ENCODE measurements around the gene FOXC1.

Gene FOXC1

DNA sequence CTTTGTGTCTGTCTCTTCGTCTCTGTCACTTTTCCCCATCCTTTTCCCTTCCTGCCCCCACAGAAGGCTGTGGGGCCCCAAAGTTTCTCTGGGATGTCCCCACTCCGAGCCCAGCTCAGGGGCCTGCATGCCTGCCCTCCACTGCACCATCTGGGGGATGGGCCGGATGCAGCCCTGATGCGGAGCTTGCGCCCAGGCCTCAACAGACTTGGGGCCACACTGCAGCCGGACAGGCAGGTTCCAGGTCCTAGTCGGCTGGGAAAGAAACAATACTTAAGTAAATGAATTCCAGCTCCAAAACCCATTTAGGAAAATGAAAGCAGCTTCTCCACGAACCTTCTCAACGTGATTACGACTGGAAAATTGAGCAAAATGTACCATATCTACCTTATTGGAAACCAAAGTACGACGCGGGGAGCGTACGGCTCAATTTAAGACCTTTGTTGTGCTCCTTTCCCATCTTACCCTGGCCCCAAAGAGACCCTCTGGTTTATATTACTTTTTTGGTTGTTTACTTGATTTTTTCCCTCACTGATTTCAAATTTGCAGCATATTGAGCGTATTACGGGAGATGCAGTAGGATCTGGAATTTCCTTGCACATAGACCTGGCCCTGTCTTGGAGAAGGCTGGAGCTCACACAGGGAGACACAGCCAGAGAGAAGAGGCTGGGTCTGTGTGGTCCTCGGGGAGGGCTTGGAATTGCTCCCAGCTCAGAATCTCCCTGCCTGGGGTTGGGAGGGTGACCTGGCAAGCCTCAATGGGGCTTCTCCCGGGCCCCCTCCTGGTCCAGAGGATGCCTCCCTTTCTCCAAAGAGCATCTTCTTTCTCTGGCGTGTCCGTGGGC lies 8.0 kb downstream of the FOXC1 start:
- no peak overlapping the region for H3K4me3 Mint-ChIP-seq
- H3K9me3 Mint-ChIP-seq = no peaks in the 10 kb centered on the region
- H3K27ac Mint-ChIP-seq = no peak overlapping the region
- H3K4me1 Mint-ChIP-seq (ENCODE audit: low read depth) = peaks cover 4% of the 10 kb centered on the region
- peaks cover 69% of the 10 kb centered on the region for H3K27me3 Mint-ChIP-seq (ENCODE audit: low read depth)
- no peaks in the 10 kb centered on the region for H3K36me3 Mint-ChIP-seq (ENCODE audit: low read depth)

DNA sequence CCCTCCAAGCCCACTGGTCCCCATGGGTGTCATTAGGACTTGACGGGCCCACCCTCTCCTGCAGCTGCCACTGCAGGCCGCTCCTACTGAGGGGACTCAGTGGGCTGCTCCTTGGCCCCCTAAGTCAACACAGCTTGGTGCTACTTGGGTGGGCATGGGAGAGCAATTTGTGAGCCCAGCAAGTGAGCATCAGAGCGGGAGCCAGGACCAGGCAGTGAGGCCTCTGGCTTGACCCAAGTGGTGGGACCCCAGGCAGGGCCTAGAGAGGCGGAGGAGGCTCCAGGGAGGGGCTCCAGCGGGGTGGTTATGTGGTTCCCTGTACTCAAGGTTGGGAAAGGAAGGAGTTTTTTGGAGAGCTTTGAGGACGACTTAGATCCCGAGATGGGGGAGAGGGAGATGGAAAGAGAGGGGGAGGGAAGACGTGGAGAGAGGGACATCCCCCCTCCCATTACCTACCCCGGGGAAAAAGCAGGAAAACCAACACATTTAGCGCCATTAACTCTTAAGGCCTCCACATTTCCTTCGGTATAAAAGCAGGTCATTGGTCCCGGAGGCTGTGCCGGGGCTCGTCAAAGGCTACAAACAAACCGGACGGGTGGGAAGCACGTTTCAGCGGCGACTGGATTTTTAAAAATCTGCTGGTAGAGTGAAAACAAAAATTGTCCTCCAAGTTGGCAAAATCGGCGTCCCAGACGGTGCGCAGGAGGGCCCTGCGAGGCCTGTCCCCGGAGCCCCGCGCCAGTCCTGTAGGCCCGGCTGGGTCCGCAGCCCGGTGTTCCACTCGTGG lies 8.8 kb downstream of the FOXC1 start:
- H3K9me3 Mint-ChIP-seq = no peaks in the 10 kb centered on the region

DNA sequence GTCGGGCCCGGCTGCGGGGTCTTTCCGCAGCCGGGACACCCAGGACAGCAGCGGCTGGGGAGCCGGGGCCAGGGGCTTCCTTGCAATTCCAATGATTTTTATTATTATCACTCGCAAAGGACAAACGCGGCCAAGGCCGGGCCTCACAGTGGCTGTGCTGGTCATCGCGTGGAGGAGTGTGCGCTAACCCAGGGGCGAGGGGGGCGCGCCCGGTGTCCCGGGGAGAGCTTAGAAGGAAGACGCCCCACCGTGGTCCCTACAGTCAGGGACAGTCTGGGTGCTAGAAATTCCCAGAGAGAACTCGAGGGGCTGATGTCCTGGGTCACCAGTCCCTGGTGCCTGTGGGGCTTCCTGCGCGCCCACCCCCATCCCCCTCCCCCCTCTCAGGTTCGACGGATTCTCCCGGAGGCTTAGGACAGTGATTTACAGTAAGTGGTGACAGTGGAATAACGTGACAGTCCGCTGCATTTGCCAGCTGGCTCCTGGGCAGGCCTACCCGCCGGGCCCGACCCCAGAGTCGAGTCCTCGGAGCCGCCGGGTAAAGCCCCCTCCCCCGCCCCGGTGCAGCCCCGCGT lies 9.5 kb downstream of the FOXC1 start:
- H3K4me3 Mint-ChIP-seq = no peak overlapping the region
- no peaks in the 10 kb centered on the region for H3K9me3 Mint-ChIP-seq
- H3K36me3 Mint-ChIP-seq (ENCODE audit: low read depth) = no peaks in the 10 kb centered on the region
- no peaks in the 10 kb centered on the region for H3K4me1 Mint-ChIP-seq (ENCODE audit: low read depth)
- peaks cover 69% of the 10 kb centered on the region for H3K27me3 Mint-ChIP-seq (ENCODE audit: low read depth)
- H3K27ac Mint-ChIP-seq = no peak overlapping the region

More for the DNA sequence above, 8.8 kb downstream of the FOXC1 start:
- Mint-ChIP-seq H3K27me3 (ENCODE audit: low read depth) (peaks cover 69% of the 10 kb centered on the region), H3K4me3 (no peak overlapping the region), H3K36me3 (ENCODE audit: low read depth) (no peaks in the 10 kb centered on the region), H3K4me1 (ENCODE audit: low read depth) (no peaks in the 10 kb centered on the region), H3K27ac (no peak overlapping the region)

DNA sequence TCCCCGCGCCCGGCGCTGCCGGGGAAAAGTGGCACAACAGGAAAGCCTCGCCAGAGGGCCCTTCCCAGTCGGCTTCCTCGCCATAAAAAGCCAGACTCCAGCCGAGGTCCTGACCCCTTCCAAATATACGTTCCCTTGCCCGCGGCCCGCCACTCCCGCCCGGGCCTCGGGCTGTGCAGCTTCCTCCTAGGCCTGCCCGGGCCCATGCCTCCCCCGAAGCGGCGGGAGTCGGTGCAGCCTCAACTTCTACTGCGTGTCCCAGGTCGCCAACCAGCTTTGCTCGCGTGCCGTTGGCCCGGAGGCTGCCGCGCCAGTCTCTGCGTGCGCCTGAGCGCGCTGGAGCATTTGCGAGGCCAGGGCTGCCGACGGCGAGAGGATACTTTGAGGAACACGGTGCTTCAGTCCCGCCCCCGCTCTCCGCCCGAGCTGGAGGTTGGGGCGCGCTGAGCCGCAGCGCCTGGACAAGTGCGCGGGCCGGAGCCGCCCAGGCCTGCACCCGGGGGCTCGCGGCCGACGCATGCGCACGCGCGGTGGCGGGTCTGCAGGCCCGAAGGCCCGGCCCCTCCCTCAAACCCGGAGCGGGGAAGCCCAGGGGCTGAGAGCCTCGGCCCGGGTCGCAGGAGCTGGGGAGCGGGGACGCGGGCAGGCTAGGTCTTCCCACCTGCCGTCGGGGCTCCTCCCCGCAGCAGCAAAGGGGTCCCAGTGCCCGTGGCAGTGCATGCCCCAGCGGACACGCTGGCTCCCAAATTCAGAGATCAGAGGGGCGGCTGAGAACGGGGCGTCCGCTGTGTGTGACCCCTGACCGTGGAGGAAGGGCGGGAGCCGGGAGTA lies 10.2 kb downstream of the FOXC1 start:
- Mint-ChIP-seq H3K36me3 (ENCODE audit: low read depth) (no peaks in the 10 kb centered on the region), H3K27ac (no peak overlapping the region), H3K9me3 (no peaks in the 10 kb centered on the region), H3K27me3 (ENCODE audit: low read depth) (peaks cover 70% of the 10 kb centered on the region), H3K4me1 (ENCODE audit: low read depth) (no peaks in the 10 kb centered on the region), H3K4me3 (no peak overlapping the region)

DNA sequence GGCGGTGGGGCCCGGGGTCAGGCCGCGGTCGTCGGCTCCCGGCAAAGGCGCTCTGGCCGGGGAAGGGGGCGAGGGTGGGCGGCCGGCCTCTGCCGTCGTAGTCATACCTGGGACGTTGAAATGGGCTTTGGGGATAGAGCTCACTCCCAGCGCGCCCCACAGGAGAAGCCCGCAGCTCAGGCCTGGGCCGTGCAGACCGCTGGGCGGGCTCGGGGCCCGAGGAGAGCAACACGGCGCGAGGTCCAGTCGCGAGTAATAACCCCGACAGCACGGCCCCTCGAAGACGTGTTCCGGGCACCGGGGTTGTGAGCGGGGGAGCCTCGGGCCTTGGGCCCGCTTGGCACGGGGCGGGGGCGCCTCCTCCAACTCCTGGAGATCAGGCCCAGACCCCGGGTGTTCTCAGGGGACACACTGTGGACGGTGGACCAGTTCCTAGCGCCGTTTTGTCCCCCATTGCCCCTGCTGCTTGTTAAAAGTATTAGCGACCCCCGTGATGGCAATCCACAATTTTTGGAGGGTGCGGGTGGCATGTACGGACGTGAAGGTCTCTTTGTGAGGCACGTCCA lies 10.9 kb downstream of the FOXC1 start:
- H3K27me3 Mint-ChIP-seq (ENCODE audit: low read depth) = peaks cover 73% of the 10 kb centered on the region
- H3K27ac Mint-ChIP-seq = no peak overlapping the region
- peaks cover 6% of the 10 kb centered on the region for H3K4me1 Mint-ChIP-seq (ENCODE audit: low read depth)
- no peak overlapping the region for H3K4me3 Mint-ChIP-seq
- no peaks in the 10 kb centered on the region for H3K9me3 Mint-ChIP-seq
- peaks cover 3% of the 10 kb centered on the region for H3K36me3 Mint-ChIP-seq (ENCODE audit: low read depth)

DNA sequence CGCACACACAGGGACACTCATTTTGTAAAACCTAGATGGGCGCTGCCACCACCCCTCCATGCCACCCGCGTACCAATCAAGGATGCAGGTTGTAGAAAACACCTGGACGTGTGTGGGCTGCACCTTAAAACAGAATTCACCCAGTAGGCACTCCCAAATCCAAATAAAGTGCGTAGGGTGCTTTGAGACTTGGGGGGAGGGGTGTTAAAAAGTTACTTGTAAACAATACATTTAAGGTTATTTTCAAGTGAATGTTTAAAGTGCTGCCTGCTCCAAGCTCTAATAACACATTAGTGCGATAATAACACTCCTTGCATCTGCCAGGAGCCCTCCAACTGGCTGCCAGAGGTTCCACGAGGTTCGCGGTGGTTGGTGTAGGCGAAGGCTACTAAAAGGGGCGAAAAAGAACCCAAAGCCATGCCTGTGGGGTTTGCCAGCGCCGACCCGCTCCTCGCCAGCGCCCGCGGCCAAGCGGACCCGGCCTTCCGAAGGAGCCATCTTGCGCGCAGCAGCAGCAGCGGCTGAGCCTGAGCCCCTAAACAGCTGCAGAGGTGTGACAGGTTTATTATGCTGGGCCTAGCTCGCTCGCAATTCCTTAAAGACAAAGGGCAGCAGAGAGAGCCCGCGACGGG lies 11.5 kb downstream of the FOXC1 start:
- Mint-ChIP-seq H3K4me1 (ENCODE audit: low read depth) (peaks cover 9% of the 10 kb centered on the region), H3K36me3 (ENCODE audit: low read depth) (peaks cover 3% of the 10 kb centered on the region), H3K27ac (no peak overlapping the region), H3K4me3 (no peak overlapping the region), H3K27me3 (ENCODE audit: low read depth) (peaks cover 73% of the 10 kb centered on the region), H3K9me3 (no peaks in the 10 kb centered on the region)

DNA sequence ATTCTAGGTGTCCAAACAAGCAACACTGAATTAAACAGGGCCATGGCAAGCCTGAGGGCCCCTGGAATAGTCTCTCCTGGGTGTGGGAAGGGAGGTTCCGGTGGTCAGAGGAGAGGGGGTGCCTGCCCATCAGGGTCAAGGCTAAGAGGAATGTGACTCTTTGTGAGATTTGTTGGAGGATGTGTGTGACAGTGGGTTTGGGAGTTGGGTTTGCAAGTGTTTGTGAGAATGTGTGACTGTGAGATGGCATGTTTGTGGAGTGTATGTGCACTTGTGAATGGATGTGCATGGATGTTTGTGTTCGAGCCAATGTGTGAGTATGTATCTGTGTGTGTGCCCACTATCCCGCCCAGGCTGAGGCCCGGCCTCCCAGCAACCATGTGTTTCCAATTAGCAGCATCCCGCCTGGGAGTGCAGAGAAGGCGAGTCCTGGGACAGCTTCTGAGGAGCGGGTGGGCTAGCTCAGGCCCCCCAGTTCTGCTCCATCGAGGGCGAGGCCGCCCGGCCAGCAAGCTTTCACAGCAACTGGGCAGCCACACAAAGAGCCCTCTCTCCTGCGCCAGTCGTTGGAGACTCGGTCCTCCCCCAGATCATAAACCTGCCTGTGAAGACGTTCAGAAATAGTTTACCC lies 12.6 kb downstream of the FOXC1 start:
- H3K27me3 Mint-ChIP-seq (ENCODE audit: low read depth) = peaks cover 74% of the 10 kb centered on the region
- peaks cover 12% of the 10 kb centered on the region for H3K4me1 Mint-ChIP-seq (ENCODE audit: low read depth)
- H3K4me3 Mint-ChIP-seq = no peak overlapping the region
- no peak overlapping the region for H3K27ac Mint-ChIP-seq
- H3K36me3 Mint-ChIP-seq (ENCODE audit: low read depth) = peaks cover 3% of the 10 kb centered on the region
- H3K9me3 Mint-ChIP-seq = no peaks in the 10 kb centered on the region

DNA sequence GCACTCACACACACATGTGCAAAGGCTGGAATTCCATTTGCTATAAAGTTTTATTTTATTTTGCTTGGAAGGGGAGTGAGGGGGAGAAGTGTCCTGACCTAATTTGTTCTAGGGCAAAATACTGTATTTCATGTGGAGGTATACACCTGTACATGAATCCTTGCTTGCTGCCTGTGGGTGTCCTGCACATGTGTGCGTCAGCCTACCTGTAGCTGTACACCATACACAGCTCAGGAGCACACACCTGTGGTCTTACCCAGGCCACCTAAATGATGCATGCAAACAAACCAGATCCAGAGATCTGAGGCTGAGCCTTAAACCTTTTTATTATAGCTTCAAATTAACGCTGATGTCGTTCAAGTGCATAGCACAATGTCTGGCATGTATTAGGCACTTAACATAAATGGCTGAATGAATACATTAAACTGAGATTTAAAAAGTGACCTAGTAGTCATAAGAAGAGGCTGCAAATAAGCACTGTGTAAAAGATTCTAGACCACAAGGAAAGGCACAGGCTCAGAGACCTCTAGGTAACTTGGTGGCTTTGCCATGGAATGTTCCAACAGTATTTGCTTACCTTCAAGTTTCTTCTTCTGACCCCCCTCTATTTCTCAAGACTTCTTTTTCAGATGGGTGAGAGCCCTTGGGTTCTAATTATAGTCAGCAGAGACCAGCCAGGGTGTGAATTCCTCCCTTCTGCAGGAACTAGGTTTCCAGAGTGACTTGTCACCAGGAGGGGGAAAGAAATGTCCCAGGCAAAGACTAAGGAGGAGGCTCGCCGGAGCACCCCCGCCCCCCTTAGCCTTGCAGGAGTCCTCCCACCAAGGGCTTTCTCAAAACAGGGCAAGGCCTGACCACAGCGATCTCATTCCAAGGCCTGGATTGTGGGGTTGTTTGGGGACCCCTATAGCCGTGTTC lies 13.4 kb downstream of the FOXC1 start:
- peaks cover 3% of the 10 kb centered on the region for H3K36me3 Mint-ChIP-seq (ENCODE audit: low read depth)
- H3K27ac Mint-ChIP-seq = no peak overlapping the region
- no peaks in the 10 kb centered on the region for H3K9me3 Mint-ChIP-seq
- H3K4me1 Mint-ChIP-seq (ENCODE audit: low read depth) = peaks cover 12% of the 10 kb centered on the region
- peaks cover 74% of the 10 kb centered on the region for H3K27me3 Mint-ChIP-seq (ENCODE audit: low read depth)
- peak overlapping the region; percentile 31 for H3K4me3 Mint-ChIP-seq

DNA sequence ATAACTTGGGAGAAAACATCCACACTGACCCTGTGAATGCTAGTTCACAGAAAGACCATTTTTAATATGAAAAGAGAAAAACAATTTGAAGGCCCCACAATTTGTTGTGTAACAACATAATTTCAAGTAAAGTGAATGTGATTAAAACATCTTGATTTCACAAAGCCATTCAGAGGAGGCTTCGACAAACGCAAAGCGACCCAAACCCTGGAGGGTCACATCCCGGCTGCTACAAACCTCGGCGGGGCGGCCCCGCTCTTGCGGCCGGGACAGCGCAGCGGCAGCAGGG lies 14.0 kb downstream of the FOXC1 start:
- no peaks in the 10 kb centered on the region for H3K9me3 Mint-ChIP-seq
- peaks cover 12% of the 10 kb centered on the region for H3K4me1 Mint-ChIP-seq (ENCODE audit: low read depth)
- H3K36me3 Mint-ChIP-seq (ENCODE audit: low read depth) = peaks cover 3% of the 10 kb centered on the region
- no peak overlapping the region for H3K27ac Mint-ChIP-seq
- peak overlapping the region; percentile 31 for H3K4me3 Mint-ChIP-seq
- H3K27me3 Mint-ChIP-seq (ENCODE audit: low read depth) = peaks cover 74% of the 10 kb centered on the region

DNA sequence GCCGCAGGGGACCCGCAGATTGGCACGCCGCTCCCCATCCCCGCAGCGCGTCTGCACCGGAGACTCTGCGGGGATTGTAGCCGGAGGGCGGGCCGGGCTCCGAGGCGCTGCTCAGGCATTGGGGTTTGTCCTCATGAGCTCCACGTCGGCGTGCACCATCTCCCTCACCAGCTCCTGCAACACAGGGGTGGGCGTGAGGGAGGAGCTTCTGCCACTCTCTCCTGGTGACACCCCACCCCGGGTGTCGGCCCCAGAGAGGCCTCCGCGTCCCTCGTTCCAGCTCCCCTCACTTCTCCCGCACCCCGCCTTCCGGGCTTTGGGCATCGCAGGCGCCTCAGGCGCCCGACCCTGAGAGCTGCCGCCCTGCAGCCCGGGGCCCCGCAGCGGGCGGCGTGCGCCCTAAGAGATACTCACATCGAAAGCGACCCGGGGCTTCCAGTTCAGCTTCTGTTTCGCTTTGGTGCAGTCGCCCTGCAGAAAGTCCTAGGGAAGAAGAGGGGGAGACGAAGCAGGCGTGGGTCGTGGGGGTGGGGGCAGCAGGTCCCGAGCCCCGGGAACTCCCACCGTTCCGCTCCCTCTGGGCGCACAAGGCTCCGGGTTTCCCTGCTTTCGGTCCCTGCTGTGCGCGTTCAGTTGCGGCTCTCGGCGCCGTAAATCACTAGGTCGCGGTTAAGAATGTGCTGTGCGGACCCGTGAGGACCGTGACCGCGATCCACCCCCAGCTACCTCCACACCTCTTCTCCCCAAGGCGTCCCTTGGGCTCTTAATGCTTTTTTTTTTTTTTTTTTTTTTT lies 14.5 kb downstream of the FOXC1 start:
- peak overlapping the region; percentile 28 for H3K4me3 Mint-ChIP-seq
- peaks cover 79% of the 10 kb centered on the region for H3K27me3 Mint-ChIP-seq (ENCODE audit: low read depth)
- no peaks in the 10 kb centered on the region for H3K9me3 Mint-ChIP-seq
- H3K36me3 Mint-ChIP-seq (ENCODE audit: low read depth) = peaks cover 3% of the 10 kb centered on the region
- peaks cover 12% of the 10 kb centered on the region for H3K4me1 Mint-ChIP-seq (ENCODE audit: low read depth)
- H3K27ac Mint-ChIP-seq = no peak overlapping the region

DNA sequence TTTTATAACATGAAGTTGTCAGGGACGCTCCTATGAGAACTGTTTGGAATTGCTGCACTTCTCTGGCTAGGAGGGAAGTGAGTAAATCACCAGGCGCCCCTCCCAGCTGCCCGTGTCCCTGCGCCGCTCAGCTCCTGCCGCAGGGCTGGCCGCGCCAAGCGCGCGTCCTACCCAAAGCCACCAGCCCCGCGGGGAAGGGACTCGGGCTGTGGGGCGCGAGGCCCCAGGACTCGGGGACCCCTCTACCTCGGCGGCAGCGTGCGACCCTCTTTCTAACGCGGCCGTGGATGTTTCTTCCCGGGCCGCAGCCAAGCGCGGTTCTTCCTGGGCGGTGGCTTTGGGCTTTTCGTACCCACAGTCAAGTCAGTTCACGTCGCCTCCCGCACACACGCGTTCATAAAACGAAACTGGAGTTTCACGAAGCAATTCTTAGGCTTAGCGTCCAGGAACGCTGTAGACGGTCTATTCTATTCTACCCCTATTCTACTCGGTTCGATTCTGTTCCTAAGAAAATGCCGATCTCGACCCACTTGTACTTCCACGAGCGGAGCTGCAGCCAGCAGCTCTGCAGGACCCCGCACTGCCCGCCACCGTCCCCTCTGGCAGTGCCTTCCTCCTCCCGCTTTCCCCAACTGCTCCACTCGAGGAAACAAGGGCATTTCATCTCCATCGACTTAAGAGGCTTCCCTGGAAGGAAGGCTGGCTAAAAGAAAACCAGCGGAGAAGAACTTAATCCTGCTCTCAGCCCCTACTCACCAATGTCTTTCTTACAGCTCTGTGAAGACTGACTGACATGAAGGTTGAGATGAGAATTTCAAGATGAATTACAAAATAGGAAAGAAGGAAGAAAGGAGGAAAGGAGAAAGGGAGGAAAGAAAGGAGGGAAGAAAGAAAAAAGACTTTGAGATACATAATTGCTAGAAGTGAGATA lies 15.4 kb downstream of the FOXC1 start:
- Mint-ChIP-seq H3K36me3 (ENCODE audit: low read depth) (peaks cover 3% of the 10 kb centered on the region), H3K4me3 (peak overlapping the region; percentile 72), H3K27ac (no peak overlapping the region), H3K4me1 (ENCODE audit: low read depth) (peaks cover 12% of the 10 kb centered on the region), H3K27me3 (ENCODE audit: low read depth) (peaks cover 76% of the 10 kb centered on the region), H3K9me3 (no peaks in the 10 kb centered on the region)
